OCI-LY7 (cell line): ENCODE data around the gene DGKQ. TPM values are rescaled to one million over a fixed set of nuclear protein-coding genes. Genes with fewer than 3 reads are reported as not detected.

Experiments
- BruUV-seq: library from RNA; stranded (reverse); fragments of 400-500 nt; replicated peaks from 2 replicates; lab custom pipeline; 2021; lab: Mats Ljungman, UMichigan
- CTCF ChIA-PET: fragments of 300-600 bp; sonication (Branson Sonifier 250); formaldehyde crosslinking; loops from one replicate; lab custom pipeline; 2022; ENCODE audit warnings: antibody characterized with exemption; ENCODE audit not compliant: unreplicated experiment; lab: Charles Lee
- POLR2A ChIA-PET: fragments of 300-600 bp; sonication (Branson Sonifier 250); formaldehyde crosslinking; loops from one replicate; lab custom pipeline; 2022; ENCODE audit warnings: antibody characterized with exemption; lab: Charles Lee
- DNase-seq: peaks from one replicate; pipeline ENCODE4 v3.0.0-alpha.2; 2015; ENCODE audit warnings: low spot score
- H2AFZ ChIP-seq: fragments of 200-600 bp; sonication (generic), shearing (Covaris generic); 2 replicates; pipeline ENCODE4 v1.6.1; 2014; ENCODE audit warnings: mild to moderate bottlenecking, antibody characterized with exemption, low read length, moderate library complexity
- H3K27ac ChIP-seq: fragments of 200-600 bp; sonication (generic); 2 replicates; pipeline ENCODE4 v1.5.1; 2014; ENCODE audit warnings: mixed run types, low read depth, mild to moderate bottlenecking, moderate library complexity, low read length, inconsistent platforms; ENCODE audit not compliant: poor library complexity, severe bottlenecking
- H3K36me3 ChIP-seq: fragments of 200-600 bp; sonication (generic); 2 replicates; pipeline ENCODE4 v1.6.1; 2014; ENCODE audit warnings: mild to moderate bottlenecking, antibody characterized with exemption, low read length, moderate library complexity, mixed read lengths; ENCODE audit not compliant: insufficient read depth
- H3K4me1 ChIP-seq: fragments of 200-600 bp; sonication (generic); 2 replicates; pipeline ENCODE4 v1.5.1; 2014; ENCODE audit warnings: mild to moderate bottlenecking, low read length; ENCODE audit not compliant: insufficient read depth, poor library complexity, severe bottlenecking
- H3K4me2 ChIP-seq: fragments of 200-600 bp; sonication (generic); 2 replicates; pipeline ENCODE4 v1.6.1; 2014; ENCODE audit warnings: mild to moderate bottlenecking, low read length
- H3K4me3 ChIP-seq: fragments of 200-600 bp; sonication (generic); 2 replicates; pipeline ENCODE4 v1.5.1; 2014; ENCODE audit warnings: mild to moderate bottlenecking, low read depth, low read length; ENCODE audit not compliant: poor library complexity, severe bottlenecking
- H3K79me2 ChIP-seq: fragments of 200-600 bp; sonication (generic); 2 replicates; pipeline ENCODE4 v1.6.1; 2016; ENCODE audit warnings: low read depth, mild to moderate bottlenecking, low read length, moderate library complexity, mixed read lengths; ENCODE audit not compliant: insufficient read depth
- H3K9me2 ChIP-seq: fragments of 200-600 bp; sonication (generic); 2 replicates; pipeline ENCODE4 v1.6.1; 2016; ENCODE audit warnings: mild to moderate bottlenecking, low read length, mixed read lengths; ENCODE audit not compliant: insufficient read depth
- H3K9me3 ChIP-seq: fragments of 200-600 bp; sonication (generic); 2 replicates; pipeline ENCODE4 v1.6.1; 2014; ENCODE audit warnings: mild to moderate bottlenecking, mixed run types, low read length, mixed read lengths
- H4K20me1 ChIP-seq: fragments of 200-600 bp; sonication (generic); 2 replicates; pipeline ENCODE4 v1.6.1; 2014; ENCODE audit warnings: mild to moderate bottlenecking, antibody characterized with exemption, low read length, moderate library complexity, mixed read lengths; ENCODE audit not compliant: insufficient read depth
- CTCF ChIP-seq: fragments of 200-600 bp; sonication (generic); conservative IDR thresholded peaks from 2 replicates; pipeline ENCODE4 v1.5.1; 2014; ENCODE audit warnings: mild to moderate bottlenecking, antibody characterized with exemption, low read length, moderate library complexity, mixed read lengths
- EZH2phosphoT487 ChIP-seq: fragments of 200-600 bp; sonication (generic); IDR thresholded peaks from 2 replicates; pipeline ENCODE4 v1.6.1; 2018; ENCODE audit warnings: low read depth, borderline replicate concordance, mild to moderate bottlenecking, mixed run types, antibody characterized with exemption, low read length, moderate library complexity, mixed read lengths
- intact Hi-C: fragments of 100-400 bp; cut with micrococcal nuclease; formaldehyde crosslinking; loops from one replicate; pipeline ENCODE4 v1.10.0; 2022; ENCODE audit not compliant: unreplicated experiment
- total RNA-seq, 2 experiments: library from RNA; depleted of rRNA in 1 of 2; stranded (reverse); fragments of >200 nt in 1 of 2; shearing (Covaris generic) in 1 of 2; gene quantifications; 2 replicates each; pipeline ENCODE4 v1.2.3, GENCODE V29; 2014 to 2022

Gene DGKQ
- total RNA-seq, 2 experiments from 2014 or later = 11.3 to 15.2 TPM

GRCh38 chr4:961351-962230, 11.8 kb downstream of the DGKQ start:
- no peak for DNase-seq
- Histone ChIP-seq H3K9me3 (no peaks in the 10 kb centered on the region), H3K27ac (no peak overlapping the region), H3K4me3 (no peak overlapping the region), H2AFZ (no peak overlapping the region), H3K36me3 (no peaks in the 10 kb centered on the region), H3K9me2 (no peaks in the 10 kb centered on the region), H4K20me1 (no peaks in the 10 kb centered on the region), H3K4me2 (no peak overlapping the region), H3K79me2 (no peaks in the 10 kb centered on the region), H3K4me1 (no peaks in the 10 kb centered on the region)
- intact Hi-C loops = no loop called here
- no TSS peak for BruUV-seq
- POLR2A ChIA-PET = no interaction called here
- TF ChIP-seq EZH2phosphoT487 (no peak), CTCF (no peak)
- CTCF ChIA-PET = no interaction called here

- no peak for TF ChIP-seq EZH2phosphoT487
- no peak for TF ChIP-seq CTCF
- Histone ChIP-seq H3K9me3 (no peaks in the 10 kb centered on the region), H3K4me3 (no peak overlapping the region), H2AFZ (no peak overlapping the region), H3K4me1 (no peaks in the 10 kb centered on the region), H3K27ac (no peak overlapping the region), H3K4me2 (no peak overlapping the region), H3K36me3 (no peaks in the 10 kb centered on the region), H3K79me2 (no peaks in the 10 kb centered on the region), H3K9me2 (no peaks in the 10 kb centered on the region), H4K20me1 (no peaks in the 10 kb centered on the region)
- DNase-seq = no peak
- intact Hi-C loops = no loop called here
- ChIA-PET CTCF (no interaction called here), POLR2A (no interaction called here)
- no TSS peak for BruUV-seq
These were observed 12.6 kb downstream of the DGKQ start for GRCh38 chr4:960636-961350.
